ENCODE measurements around the gene SLC9A7.

The SLC9A7 gene

DNA sequence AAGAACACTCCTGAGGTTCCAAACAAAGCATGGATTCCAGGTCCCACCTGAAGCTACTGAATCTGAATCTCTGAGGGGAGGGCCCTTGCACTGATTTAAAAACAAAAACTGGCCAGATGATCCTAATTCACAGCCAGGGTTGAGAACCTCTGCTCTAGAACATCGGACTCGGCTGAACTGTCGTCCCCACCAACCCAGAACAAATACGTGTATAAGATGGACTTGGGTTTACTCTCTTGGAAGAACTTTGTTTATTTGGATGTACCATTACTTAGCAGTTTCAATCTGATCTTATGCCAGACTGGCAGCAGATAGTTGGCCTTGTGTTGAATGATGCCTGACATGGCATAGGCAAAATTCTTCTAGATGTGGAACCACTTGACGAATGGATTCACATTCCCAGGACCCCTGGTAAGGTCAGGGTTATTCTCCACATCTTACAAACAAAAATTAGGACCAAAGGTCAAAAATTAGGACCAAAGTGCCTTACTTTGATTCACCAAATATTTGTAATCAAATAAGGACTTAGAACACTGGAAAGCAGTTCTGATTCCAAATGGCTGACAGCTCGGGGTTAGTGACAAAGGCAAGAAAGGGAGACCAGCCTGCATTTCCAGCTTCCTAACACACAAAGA, 156.3 kb downstream of the SLC9A7 start:
- no peak for DNase-seq (ENCODE audit: low spot score)

DNA sequence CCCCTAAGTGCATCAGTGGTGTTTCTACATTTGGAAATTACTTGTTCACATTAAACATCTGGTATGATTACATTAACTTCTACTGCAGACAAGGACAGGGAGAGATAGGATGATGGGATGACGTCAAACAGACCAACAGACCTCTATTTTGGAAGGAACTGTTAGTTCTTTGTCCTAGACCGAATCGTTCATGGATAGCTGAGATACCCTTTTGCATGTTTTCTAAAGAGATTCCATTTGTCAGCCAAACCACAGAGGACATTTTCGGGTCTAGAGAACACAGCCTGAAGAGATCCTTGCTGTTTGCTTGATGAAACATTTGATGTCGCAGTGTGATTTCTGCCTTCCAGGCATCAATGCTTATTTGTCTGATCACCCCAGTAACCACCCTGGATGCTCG, 157.6 kb downstream of the SLC9A7 start:
- no peak for DNase-seq (ENCODE audit: low spot score)

DNA sequence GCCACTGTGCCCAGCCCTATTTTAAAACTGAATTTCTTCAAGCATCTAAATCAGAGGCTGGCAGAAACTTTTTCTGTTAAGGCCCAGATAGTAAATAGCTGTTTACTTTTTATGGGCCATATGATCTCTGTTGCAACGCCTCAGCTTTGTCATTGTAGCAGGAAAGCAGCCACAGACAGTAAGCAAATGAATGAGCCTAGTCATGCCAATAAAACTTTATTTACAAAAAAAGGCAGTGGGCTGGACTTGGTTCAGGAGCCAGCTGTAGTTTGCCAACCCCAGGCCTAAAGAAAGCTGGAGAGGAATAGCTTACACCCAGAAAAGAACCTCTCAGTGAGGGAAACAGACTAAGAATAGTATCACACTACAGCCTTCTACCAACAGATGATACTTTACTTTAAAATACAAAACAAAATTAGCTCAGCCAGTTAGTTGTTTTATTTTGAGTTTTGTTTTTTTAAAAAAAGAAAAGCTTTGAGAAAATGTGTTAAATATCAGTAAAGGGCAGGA, 159.8 kb downstream of the SLC9A7 start:
- DNase-seq (ENCODE audit: low spot score): no peak

DNA sequence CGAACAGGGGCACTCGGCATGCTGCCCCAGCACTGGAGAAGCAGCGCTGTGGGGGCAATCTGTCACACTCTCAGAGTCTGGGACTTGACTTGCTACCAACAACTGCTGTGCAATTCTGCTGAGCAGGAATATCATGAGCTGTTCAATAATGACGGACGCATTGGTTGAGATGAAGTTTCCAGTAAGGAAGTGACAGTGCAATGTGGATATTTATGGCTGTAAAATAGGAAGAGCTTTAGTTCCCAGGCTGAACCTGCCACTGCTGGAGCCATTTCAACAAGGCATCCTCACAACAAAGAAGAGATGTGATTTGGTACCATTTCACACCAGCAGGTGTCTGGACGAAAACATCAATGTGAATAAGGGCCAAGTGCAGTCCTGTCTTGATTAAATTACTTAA, 161.1 kb downstream of the SLC9A7 start:
- no peak for DNase-seq (ENCODE audit: low spot score)

DNA sequence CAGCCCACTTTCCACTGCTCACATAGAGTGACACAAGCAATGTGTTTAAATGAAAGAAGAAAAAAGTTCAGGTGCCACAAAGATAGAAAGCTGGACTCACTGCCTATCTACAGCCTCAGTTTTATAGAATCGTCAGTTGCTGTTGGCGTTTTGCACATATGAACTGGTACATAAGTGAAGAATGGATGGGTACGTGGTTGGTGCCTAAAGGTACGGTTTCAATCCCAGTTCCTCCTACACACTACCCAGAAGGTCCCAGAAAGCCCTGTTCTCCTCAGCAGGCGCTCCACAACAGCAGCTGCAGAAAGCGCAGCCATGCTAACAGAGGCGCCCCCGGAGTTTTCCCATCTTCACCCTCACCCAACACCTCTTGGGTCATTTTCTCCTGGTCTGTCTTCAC, 161.7 kb downstream of the SLC9A7 start:
- no peak for DNase-seq (ENCODE audit: low spot score)

DNA sequence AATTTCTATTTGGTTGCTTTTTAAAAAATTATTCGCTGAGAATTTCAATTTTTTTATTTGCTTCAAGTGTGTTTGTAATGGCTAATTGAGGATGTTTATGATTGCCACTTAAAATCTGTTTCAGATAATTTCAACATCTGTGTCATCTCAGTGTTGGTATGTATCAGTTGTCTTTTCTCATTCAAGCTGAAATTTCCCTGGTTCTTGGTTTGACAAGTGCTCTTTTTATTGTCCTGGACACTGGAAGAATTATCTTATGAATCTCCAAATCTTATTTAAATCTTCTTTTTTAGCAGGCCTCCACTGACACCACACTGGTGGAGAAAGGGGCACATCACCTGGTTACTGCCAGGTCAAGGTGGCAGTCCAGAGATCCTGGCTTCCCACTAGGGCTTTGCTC, 163.8 kb downstream of the SLC9A7 start:
- no peak for DNase-seq (ENCODE audit: low spot score)

DNA sequence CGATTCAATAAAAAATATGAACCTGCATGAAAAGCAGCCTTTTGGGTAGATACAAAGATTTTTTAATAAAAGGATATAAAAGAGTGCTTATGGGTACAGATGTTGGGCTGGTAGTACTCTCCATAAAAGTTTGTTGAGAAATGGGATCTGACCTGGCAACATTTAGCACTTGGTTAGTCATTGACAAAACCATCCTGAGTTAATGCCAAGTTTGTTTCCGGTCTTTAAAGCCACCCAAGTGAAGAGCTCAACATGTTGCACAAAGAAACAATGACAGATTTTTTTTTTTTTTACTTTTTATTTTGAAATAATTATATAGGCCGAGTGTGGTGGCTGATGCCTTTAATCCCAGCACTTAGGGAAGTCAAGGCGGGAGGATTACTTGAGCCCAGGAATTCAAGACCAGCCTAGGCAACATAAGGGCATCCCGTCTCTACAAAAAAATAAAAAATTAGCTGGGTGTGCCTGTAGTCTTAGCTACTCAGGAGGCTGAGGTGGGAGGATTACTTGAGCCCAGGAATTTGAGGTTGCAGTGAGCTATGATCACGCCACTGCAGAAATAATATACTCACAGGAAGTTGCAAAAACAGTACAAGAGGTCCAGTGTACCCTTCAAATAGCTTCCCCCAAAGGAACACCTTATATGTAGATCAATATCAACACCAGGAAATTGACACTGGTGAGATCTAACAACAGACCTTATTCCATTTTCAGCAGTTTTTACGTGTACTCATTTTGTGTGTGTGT, 168.8 kb downstream of the SLC9A7 start:
- no peak for DNase-seq (ENCODE audit: low spot score)

DNA sequence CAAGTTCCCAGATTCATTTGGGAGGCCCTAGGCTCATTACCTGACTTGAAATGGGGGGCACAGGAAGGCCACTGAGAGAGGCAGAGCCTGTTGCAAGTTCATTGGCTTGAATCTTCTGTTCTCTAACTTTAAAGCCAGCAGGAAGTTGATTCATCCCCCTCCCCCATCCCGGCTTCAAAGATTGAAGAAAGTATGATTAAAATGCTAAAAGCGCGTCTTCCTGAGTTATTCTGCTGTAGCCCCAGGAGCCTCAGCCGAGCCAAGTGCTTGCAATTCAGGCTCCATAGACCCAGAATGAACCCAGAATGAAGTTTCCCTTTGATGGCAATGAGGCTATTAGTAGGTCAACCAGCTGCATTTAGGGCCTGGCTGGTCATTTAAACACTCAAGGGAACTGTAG, 170.7 kb downstream of the SLC9A7 start:
- DNase-seq (ENCODE audit: low spot score): peak; percentile 49

DNA sequence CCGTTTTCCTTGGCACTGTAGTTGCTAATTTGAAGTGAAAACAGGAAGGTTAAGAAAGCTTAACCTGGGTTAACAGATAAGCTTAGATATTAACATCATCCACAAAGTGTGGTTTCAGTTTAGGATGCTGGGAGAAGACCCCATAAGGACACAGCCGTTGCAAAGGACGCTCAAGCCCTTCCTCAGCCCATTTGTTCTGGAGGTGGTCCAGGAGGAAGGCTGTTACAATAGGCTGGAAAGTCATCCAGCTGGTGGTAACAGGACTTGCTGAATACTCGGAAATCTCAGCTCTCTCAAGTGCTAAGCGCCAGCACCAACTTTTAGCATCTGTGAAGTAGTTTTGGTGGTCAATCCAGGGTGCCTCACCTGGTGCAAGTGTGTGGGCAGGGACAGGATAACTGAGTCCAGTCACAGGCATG, 171.2 kb downstream of the SLC9A7 start:
- DNase-seq (ENCODE audit: low spot score): no peak

DNA sequence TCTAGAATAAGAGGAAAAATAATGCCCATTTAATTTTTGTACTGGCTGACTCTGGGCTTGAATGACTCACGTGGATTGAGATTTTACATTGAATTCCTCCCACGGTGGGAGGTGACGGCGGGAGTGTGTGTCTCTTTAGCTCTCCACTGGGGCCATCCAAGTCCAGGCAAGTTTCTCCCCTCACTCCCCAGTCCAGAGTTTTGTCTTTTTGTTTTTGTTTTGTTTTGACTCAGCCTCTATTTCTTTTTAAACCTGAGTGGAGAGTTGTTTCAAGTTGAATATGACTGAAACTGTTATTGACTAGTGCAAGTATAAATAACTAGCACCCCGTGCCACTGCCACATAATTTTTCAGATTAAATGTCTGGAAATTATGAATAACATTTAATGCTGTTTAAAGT, 171.8 kb downstream of the SLC9A7 start:
- no peak for DNase-seq (ENCODE audit: low spot score)

DNA sequence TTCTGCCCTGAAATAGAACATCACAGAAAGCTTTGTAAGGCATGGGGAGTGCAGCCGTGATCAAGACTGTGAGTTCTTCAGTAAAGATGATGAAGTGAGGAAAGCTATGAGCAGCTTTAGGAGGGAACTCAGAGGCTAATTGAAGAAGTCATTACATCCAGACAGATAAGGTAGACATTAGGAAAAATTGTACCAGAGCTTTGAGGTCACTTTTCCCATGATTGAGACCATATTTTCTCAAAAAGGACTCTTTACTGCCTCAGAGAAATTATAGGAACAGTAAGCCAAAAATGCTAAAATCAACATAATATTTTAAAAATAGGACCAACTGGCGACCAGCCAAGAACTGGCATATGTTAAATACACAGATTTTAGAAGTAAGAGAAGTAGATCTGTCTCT, 174.2 kb downstream of the SLC9A7 start:
- DNase-seq (ENCODE audit: low spot score): no peak

DNA sequence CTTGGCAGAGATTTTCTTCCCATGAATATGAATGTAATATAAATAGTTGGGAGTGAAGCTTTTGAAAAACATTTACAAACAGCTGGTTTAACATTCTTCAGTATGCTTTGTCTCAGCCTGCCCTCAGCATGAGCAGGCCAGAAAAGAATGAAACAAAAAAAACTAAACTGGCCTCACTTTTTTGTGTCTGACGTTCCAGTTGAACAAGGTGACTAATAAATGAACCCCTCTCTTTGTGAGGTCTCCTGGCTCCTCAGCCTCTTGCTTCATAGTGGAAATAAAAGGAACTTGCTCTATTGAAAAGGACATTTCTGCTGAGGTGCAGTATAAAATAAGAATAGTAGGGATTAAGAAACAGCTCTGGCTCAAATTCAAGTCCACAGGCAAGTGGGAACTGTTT, 176.0 kb downstream of the SLC9A7 start:
- DNase-seq (ENCODE audit: low spot score): no peak

DNA sequence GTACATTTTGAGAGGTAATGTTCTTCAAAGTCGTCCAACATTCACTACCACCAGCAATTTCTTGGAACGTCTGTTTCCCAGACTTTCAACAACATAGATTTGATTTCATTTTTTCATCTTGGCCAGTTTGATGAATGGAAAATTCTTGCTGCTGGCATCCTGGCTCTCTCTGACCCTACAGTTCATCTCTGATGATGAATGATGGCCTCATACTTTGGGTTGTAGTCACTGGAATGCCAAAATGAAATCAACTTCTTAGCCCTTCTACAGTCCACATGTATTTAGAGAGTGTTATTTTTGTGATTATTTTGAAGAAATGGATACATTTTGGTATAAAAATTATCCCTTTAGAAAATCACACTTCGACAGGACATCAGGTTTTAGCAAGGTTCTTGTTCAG, 176.6 kb downstream of the SLC9A7 start:
- DNase-seq (ENCODE audit: low spot score): no peak

DNA sequence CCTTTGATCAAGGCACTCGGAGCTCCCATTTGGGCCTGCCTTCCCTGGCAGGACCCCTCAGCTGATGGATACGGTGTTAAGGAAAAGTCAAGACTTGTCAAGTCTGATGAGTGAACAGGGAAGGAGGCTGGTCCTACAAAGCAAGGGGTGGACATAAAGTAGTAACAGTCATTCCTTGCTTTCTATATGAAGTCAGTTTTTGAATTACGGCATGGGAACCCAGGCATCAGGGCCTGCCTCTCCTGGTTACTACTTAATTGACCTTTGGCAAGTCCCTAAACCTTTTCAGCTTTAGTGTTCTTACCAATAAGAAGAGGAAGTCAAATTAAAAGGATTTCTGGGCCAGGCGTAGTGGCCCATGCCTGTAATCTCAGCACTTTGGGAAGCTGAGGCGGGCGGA, 178.3 kb downstream of the SLC9A7 start:
- DNase-seq (ENCODE audit: low spot score): no peak

DNA sequence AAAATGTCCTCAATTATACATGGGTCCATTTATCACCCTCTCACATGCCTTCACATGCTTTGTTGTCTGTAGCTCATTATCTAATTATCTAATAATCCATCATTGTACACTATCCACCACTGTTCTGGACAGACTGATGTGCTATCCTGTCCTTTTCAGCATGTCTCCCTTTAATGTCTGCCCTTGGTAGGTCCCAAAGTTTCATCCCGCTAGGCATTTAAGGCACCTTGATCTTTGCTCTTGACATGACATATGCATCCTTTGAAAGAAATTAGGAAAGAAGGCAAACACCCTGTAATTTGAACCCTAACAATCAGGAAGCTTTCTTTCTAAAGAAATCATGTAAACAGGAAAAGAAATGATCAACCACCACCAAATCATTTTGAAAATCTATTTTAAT, 179.7 kb downstream of the SLC9A7 start:
- DNase-seq (ENCODE audit: low spot score): no peak

DNA sequence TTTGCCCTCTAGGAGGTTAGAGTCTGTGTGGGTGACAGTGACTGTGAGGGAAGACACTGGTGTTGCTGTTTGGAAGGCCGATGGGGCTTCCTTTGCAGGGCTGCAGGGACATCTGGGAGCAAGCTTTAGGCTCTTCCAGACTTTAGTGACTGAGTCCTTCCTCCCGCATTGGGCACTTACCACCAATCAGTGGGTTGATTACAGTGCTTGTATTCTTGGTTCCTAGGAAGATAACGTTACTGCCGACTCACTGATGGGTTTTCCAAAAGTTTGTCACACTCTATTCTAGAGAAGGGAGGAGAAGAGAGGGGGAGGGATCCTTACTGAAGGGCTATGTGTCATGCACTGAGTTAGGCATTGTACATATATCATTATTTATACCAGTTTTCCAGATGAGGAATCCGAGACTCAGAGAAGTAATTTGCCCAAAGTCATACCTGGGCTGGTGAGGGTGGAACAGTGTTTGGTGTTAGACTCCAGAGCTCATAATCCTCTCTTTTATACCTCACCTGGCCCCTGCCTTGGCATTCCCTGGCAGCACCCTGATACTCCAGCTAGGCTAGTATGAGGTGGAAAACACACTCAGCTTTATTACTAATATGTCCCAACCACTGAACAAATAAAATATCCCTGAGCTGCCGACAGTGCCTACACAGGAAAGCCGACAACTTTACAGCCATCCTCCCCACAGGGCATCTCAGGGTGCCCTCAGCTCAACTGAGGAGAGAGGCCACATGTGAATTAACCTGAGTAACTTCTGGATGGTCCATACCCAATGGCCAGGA, 181.5 kb downstream of the SLC9A7 start:
- DNase-seq (ENCODE audit: low spot score): no peak

DNA sequence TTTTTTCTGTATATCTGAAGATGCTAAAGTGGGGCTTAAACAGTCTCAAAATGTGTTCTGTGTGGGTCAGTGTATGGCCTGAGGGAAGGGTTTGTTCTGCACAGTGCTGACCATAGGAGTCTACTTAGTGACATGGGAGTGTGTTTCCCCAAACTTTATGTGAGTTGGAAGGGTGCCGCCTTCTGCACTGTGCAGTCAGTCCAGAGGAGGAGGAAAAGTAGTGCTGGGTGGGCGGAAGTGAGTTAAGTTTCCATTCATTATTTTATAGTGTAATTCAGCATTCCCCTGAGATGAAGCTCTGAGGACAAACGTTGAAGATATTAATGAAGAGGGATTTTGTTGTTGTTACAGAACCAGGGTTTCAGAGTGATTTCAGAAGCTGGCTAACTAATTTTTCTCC, 182.5 kb downstream of the SLC9A7 start:
- no peak for DNase-seq (ENCODE audit: low spot score)

DNA sequence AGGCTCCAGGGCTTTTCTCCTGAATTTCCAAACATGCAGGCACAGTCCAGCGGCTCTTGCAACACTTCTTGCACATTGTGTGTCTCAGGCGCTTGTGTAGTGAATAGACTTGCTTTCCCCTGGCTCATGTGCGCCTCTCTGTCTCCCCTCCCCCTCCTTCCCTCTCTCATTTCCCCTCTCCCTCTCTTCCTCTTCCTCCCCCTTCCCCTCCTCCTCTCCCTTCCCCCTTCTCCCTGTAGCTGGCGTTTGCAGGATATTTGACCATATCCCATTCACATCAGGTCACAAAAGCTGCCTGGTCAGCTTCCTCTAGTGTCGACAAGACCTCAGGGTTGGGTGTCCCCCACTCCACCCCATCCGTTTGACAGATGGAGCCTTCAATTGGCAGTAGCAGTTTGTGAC, 182.9 kb downstream of the SLC9A7 start:
- no peak for DNase-seq (ENCODE audit: low spot score)

DNA sequence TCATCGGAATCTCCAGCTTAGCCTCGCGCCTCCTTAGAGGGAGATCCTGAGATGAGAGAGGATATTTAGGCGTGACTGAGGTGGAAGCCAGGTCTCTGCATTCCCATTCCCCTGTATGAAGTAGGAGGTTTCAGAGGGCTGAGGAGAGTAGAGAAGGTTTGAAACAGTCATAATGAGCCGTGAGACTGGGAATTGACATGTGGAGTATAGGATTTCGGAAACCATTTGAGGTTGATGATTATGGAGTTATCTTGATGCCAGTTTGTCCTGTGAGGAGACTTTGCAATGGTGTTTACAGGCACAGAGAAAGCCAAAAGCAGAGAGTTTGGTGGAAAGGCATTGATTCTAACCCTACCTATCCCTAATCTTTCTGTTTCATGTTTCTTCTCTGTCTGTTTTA, 183.3 kb downstream of the SLC9A7 start:
- DNase-seq (ENCODE audit: low spot score): no peak

DNA sequence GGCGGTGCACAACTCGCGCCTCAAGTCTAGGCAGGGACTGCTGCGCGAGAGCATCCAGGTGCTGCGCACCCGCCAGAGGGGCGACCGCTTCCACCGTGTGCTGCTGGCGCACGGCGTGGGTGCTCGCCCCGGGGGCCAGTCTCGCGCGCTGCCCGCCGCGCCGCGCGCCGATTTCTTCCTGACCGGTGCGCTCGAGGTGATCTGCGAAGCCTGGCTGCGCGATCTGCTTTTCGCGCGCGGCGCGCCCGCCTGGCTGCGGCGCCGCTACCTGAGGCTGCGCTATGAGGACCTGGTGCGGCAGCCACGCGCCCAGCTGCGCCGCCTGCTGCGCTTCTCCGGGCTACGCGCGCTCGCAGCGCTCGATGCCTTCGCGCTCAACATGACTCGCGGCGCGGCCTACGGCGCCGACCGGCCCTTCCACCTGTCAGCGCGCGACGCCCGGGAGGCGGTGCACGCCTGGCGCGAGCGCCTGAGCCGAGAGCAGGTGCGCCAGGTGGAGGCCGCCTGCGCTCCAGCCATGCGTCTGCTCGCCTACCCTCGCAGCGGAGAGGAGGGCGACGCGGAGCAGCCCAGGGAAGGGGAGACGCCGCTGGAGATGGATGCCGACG, 184.0 kb downstream of the SLC9A7 start:
- DNase-seq (ENCODE audit: low spot score): peak; percentile 19

DNA sequence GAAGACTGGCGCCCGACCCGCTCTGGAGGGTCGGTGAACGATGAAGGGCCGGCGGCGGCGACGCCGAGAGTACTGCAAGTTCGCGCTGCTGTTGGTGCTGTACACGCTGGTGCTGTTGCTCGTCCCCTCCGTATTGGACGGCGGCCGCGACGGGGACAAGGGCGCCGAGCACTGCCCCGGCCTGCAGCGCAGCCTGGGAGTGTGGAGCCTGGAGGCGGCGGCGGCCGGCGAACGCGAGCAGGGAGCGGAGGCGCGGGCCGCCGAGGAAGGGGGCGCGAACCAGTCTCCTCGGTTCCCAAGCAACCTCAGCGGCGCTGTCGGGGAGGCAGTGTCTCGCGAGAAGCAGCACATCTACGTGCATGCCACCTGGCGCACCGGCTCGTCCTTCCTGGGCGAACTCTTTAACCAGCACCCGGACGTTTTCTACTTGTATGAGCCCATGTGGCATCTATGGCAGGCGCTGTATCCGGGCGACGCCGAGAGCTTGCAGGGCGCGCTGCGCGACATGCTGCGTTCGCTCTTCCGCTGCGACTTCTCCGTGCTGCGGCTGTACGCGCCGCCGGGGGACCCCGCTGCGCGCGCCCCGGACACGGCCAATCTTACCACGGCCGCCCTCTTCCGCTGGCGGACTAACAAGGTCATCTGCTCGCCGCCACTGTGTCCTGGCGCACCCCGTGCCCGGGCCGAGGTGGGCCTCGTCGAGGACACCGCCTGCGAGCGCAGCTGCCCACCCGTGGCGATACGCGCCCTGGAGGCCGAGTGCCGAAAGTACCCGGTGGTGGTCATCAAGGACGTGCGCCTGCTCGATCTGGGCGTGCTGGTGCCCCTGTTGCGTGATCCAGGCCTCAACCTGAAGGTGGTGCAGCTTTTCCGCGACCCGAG, 184.8 kb downstream of the SLC9A7 start:
- DNase-seq (ENCODE audit: low spot score): peak; percentile 67

All from CD4-positive, alpha-beta T cell treated with Interleukin-6 at 100 ng/mL for 8 hours (primary cell).